Hepatic stellate cell (primary cell): Measurements from ENCODE around the gene HMCN1.
"Not testable (repeated sequence)": the region's sequence is repeated elsewhere in the genome, so short reads cannot be mapped to it uniquely, and the experiment has no call there.

Experiments
- DNase-seq: peaks from one replicate; pipeline ENCODE4 v3.0.0; 2011; ENCODE audit warnings: low spot score

Gene HMCN1

DNA sequence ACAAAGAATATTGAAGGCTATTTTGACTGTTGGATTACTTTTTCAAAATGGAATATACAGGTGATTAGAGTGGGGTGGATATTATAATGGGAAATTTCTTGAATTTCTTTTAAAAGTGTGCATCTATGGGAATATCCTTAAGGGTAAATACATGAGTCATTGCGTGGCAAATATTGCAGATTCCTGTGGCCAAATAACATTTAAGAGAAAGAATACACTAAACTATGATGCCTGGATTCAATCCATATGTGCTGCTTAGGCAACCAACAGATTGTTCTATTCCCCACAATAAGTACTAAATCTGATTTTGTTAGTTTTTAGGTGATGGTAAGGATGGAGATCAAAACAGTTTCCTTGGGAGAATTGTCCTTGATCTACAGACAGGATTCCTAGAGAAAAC, 119.5 kb downstream of the HMCN1 start:
- DNase-seq, result no peak

DNA sequence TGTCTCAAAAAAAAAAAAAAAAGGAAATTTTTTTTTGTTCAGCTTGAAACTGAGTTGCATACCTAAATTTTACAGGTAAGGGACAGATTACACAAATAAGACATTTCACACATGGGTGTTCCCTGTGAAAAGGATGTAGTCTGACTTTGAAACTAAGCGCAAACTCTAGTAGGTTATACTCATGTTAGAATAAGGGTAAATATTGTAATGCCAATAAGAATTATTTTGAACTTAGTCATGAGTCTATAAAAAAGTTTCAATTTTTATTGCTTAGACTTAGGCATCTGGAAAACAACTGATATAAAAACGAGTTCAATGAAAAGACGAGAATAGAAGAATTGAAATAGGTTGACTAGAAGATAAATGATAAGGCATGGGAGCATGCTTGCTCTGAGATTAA, 122.3 kb downstream of the HMCN1 start:
- DNase-seq, result no peak

DNA sequence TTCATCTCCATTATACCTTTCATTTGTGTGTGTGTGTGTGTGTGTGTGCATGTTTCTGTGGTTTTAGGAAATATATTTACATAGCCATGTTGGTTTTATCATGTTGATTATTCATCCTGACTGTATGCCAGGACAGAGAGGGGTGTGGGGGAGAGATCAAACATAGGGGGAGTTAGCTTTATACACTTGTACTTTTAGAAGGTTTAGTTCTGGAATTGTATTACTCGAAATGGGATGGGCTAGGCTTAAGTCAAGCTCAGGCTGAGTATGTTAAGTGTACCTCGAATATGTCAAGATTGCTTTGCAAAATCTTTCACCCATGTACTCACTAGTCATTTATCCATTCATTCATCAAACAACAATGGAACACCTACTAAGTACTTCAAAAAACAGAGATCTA, 123.3 kb downstream of the HMCN1 start:
- no peak for DNase-seq

DNA sequence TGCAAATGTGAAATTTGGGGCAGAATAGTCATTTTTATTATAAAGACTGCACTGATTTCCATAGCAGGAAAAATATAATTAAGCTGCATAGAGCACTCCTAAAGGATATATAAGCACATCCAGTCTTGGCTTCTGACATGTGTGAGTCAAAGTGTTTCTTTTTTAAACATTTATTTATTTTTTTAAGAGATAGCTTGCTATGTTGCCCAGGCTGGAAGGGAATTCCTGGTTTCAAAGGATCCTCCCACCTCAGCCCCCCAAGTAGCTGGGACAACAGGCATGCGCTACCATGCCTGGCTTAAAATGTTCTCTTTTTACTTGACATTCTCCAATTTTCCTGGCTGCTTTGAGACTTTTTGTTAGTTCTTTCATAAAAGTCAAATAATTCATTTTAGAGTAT, 126.1 kb downstream of the HMCN1 start:
- DNase-seq, result no peak

DNA sequence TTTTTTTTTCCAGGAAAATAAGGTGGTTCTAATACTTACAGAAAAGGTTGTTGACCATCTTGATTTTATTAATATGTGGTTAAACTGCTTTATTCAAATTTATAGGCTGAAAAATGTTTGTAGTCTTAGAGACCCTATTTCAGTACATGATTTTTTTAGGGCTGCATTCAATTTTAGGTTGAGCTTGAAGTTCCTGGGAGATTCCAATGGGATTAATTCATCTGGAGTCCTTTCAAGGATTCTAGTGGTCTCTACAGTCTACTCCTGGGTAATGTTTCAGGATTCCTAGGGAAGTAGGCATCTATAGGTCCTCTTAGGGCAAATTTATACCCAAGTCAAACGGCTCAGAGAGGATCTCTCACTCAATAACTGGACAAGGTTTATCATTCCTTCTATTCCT, 126.7 kb downstream of the HMCN1 start:
- DNase-seq, result no peak

DNA sequence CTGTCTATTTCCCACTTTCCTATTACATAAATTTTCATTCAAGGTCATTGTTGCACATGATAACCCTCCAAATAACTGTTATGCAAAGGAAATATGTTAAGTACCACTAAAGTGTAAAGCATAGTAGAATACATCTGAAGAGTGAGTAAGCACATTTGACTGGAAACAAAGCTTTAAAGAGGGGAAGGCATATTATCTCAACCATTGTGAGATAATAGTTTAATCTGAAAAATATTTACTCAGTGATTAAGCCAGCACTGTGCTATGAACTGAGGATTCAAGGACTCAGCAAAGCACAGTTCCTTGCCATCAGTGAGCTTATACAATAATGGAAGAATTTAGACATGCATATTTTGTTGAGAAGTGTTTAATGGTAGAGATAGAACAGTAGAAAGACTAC, 127.4 kb downstream of the HMCN1 start:
- DNase-seq, result no peak

DNA sequence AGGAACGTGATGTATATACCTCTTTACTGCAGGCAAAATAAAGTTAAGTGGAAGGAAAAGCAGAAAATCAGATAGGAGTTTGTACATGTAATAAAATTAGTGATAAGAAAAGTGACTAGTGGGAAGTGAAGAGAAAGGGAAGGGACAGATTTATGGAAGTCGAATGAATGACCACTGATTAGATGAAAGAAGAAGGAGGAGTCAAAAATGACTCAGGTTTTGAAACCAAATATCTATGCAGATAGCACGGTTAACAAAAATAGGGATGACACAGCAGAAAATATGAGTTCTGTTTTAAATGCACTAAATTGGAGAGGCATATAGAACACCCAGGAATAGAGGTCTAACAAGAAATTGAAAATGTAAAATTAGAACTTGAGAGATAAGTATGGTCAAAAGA, 128.0 kb downstream of the HMCN1 start:
- DNase-seq, result no peak

DNA sequence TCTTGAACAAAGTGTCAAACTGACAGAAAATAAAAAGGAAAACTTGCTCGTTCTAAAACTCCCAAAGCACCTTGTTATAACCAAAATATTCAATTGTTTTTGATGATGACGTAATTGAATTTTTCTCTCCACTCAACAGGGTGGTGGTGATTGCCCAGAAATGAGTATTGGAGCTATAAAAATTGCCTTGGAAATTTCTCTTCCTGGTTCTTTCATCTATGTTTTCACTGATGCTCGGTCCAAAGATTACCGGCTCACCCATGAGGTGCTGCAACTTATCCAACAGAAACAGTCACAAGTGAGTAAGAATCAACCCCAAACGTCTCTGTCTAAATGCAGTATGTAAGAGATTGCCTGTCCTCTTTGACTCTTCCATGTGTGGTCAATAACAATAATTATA, 130.1 kb downstream of the HMCN1 start:
- no peak for DNase-seq

DNA sequence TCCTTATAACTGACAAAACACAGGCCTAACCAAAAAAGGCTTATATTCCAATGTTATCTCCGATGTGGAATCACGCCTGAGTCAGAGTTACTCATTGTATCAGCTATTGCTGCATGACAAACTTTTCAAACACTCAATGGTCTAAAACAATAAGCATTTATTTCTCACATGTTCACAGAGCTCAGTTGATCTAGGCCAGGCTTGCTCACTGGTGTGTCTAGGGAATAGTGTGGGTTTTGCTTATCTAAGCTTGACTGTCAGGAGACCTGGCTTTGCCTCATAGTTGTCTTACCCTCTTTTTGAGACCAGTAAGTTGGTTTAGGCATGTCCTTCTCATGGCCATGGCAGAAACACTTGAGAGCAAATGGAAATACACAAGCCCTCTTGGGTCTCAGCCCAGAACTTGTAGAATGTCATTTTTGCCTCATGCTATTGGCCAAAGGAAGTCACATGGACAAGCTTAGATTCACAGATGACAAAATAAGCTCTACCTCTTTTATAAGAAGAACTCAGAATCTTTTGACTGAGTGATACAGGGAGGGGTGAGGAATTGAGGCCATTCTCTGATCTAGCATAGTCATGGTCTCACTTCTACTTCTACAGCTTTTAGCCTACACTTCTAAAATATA, 130.8 kb downstream of the HMCN1 start:
- DNase-seq, result peak; percentile 34

DNA sequence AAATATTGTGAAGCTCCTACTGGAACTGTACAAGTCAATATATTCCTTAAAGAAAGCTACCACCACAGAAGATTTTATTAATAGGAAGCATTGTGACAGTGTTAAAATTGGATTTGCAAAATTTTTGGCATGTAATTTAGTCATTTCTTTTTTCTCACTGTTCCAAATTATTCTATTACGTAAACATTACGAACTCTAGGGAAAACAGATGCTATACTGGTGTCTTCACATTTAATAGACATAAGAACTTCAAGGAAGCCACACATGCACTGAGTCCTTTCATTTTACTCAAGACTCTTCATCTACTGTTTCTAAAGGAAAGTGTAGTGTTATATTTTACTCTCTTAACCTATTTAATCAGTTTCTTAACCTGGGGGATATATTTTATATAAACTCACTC, 135.4 kb downstream of the HMCN1 start:
- DNase-seq, result no peak

DNA sequence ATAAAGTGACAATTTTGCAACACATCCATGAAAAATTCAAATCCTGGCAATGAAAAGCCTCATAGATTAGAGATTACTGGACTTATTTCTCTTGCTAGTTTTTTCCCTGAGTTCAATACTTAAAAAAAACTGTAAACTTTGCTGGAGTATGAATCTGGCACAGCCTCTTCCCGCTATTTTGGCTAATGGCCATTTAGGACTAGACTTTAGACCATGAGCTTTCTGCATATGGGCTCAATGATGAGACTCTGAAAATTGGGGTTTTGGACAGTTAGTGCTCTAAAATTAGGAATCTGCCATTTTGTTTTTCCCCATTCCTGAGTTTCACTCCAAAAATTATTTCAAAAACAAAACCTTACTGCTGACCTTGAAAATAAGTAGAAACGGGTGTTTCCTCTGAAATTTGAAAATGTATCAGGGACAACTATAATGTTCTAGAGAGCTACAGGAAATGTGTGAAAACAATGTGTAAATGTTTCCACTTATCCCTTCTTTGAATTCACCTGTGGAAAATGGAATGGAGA, 137.5 kb downstream of the HMCN1 start:
- DNase-seq, result no peak

DNA sequence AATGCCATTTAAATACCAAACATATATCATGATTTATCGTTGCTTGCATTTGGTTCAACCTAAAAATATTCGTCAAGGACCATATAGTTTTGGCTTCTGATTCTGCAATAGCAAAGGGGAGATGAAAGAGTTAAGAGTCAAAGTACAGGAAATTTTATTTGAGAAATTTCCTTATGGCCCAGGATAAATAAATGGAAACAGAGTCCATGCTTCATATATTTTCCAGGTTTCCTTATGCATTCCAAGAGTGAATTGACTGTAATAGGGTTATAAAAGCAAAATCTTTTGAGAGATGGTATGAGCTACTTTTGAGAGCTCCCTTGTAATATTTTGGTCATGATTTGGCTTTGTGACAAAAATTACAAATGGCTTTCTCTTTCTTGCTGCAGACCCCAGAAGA, 140.1 kb downstream of the HMCN1 start:
- DNase-seq, result no peak

DNA sequence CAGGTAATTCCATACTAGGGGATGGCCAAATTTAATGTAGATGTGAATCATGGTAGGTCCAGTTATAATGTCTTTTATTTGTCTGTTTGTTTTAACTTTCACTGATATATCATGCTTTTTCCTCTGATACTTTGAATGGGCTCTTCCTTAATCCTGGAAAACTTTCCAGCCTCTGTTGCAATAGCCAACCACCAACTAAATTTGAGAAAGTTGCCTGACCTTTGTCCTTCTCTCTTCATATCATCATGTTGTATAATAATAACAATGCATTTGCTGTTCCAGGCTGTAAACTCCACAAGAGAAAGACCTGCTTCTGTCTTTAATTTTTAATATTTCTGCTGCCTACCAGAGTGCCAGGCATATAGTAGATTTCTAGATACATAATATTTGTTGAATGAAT, 146.1 kb downstream of the HMCN1 start:
- no peak for DNase-seq

DNA sequence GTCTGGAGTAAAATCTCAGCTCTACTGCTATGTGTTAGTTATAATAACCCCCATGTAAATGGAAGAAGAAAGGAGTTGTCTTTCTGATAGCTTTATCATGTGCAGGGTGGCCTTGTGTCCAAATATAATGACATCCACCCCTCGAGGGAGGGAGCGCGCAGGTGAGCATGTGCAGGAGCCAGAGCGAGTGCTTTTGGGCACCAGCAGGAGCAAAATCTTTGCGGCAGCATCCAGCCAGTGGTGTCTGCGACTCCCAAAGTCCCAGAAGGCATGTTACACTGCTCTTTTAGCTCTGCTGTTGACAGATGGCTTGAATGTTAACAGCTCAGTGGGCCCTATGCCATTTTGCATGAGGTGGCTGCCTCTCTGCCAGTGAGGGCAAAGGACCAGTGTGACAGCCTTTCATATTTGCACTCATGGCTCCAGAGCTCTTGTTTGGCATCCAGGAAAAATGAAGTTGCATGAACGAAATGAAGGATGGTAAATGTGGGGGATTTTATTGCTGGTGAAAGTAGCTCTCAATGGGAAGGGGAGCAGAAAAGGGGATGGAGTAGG, 146.7 kb downstream of the HMCN1 start:
- DNase-seq, result no peak

DNA sequence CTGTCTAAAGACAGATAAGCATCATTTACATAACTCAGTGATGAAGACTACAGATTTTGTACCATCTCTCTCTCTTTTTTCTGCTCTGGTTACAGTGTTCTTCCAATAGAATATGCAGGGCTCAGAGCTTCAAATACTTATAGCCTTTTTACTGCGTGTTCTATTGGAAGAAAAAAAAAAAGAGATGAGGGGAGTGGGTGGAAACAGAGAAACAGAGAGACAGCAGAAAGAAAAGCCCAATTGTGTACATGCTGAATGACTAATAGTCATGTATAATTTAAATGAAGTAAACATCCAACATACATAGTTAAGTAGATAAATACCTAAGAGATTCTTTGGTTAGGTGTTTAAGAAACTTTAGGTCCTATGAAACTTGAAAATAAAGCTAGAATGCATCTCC, 151.9 kb downstream of the HMCN1 start:
- no peak for DNase-seq

DNA sequence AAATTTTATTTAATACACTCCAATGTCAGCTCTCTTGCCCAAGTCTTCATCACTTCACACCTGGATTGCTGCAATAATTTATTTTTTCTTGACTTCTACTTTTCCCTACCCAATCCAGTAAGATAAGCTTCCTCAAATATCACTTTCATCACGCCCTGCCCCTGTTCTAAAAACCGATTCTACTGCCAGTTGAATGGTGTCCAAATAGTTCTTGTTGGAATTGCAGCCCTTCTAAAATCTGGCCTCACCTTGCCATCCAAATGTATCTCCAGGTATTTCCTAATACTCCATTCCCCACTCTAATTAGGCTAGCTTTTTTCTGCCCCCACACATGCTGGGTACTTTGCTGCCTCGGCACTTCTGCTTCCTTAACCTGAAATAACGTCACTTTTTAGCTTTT, 152.5 kb downstream of the HMCN1 start:
- DNase-seq, result no peak

DNA sequence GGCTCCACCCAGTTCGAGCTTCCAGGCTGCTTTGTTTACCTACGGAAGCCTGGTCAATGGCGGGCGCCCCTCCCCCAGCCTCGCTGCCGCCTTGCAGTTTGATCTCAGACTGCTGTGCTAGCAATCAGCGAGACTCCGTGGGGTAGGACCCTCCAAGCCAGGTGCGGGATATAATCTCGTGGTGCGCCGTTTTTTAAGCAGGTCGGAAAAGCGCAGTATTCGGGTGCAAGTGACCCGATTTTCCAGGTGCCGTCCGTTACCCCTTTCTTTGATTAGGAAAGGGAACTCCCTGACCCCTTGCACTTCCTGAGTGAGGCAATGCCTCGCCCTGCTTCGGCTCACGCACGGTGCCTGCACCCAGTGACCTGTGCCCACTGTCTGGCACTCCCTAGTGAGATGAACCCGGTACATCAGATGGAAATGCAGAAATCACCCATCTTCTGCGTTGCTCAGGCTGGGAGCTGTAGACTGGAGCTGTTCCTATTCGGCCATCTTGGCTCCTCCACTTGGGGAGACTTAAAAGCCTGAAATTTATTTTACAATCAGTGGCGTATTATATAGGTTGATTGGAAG, 158.7 kb downstream of the HMCN1 start:
- not testable (repeated sequence) for DNase-seq

DNA sequence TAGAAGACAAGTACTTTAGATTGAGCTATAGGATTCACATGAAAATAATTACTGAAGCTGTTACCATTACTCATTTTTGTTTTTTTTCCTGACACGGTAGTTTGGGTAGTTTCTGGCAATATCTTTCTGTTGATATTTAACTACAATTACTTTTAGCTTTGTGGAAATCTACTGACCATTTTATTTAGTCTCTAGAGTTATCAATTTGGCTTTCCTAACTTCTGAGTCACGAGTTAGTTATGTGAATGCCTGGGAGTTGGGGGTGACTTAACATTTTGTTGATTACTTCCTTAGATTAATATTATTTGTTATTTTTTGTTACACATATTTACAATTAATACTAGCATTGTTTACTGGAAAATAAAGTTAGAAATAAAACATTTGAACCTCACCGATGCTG, 160.6 kb downstream of the HMCN1 start:
- DNase-seq, result no peak

DNA sequence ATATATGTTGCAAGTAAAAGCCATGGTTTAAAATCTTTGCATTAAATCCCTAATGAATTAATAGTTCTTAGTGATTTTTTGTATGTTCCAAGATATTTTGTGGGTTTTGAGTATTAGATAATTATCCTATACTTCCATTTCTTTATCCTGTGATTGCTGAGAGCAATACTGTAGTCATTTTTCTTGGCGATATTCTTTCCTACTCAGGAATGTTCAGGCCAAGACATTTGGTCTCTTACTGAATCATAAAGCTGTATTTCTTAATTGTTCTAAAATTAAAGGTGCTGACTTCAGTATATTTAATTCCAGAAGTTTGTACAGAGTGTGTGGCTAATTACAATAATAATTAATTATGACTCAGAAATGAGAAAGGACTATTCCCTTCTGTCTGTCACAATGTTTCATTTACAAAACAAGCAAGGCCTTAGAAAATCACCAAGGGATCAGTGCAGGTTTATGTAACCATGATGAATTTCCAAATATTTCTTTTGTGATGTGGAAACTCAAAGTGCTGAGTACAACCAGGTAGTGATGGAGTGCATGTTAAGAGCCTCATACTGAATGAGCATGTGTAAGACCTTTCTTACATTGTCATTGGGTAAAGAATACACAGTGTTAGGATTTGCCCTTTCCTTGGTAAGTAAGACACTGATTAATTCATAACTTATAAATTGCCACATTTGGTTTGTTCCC, 161.2 kb downstream of the HMCN1 start:
- DNase-seq, result no peak

DNA sequence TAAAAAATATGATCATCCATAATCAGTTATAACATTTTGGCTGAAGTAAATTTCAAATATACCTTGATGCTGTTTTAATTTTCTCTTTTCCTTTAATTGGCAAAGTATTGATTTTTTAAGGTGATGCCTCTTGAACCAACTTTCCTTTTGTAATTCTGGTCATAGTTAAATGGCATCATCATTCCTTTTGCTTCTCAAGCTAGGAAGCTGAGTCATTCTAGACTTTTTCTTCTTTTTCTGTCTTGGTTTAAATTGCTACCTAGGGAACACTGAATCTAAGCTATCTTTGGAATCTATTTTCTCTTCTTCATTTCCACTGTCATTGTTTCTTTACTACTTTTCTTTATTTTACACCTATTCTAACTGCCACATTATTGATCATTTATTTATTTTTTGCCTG, 162.7 kb downstream of the HMCN1 start:
- no peak for DNase-seq

DNA sequence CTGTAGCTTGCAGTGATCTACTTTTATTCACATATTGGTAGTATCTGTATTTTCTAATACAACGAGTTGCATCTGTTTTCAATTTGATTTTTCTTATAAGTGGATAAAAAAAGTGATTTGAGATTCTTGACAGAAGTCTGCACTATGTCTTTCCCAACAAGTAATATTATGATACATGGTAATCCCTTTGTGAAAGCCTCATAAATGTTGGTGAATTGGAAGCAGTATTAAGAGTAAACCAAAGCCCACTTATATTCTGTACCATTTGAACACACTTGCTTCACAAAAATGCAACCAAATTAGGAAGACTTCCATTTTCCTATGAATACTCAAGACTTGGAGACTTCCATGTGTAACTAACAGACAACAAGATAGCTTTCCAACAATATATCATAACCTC, 172.0 kb downstream of the HMCN1 start:
- DNase-seq, result no peak

DNA sequence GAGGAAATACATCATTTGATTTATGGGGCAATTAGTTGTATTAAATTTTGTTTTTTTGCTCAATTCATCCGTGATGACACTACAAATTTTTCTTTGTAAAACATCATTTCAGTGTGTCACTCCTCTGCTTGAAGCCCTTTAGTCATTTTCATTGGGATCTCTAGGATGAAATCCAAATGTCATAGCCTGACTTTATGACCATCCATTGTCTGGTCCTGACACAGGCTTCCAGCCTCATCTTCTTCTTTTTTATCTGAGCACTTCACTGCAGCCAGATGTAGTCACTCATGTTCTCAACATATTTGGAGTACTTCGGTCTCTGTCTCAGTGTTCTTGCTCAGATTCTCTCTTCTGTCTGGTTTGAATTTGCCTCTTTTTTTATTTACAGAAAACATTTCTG, 173.1 kb downstream of the HMCN1 start:
- no peak for DNase-seq

DNA sequence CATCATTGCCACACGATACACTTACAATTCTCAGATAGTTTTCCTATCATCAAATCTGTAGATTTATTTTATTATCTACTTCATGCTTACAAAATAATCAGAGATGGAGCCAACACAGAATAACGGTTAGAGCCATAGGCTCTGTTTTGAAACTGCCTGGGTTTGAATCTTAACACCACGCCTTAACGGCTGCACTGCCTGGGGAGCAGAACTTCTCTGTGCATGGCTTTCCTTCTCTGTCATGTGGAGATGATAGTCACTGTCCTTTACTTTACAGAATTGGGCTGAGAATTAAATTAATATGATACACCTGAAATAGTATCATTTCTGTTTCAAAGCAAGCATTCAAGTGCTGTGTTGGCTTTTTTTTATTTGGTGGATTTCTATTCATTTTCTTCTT, 177.8 kb downstream of the HMCN1 start:
- DNase-seq, result no peak
